HG03469 (cell line): ENCODE measurements around the gene ZNF618.

Experiments
- ATAC-seq: cut with Tn5 transposase; IDR thresholded peaks from one replicate; pipeline ENCODE4 v1.9.1; 2021; ENCODE audit warnings: mild to moderate bottlenecking, moderate library complexity, moderate number of reproducible peaks; ENCODE audit not compliant: unreplicated experiment

The ZNF618 gene

GRCh38 chr9:113998525-113999255 lies 122.6 kb downstream of the ZNF618 start:
- ATAC-seq = no peak

- ATAC-seq = no peak
Measured at GRCh38 chr9:113999256-114000062, 123.3 kb downstream of the ZNF618 start.

DNA sequence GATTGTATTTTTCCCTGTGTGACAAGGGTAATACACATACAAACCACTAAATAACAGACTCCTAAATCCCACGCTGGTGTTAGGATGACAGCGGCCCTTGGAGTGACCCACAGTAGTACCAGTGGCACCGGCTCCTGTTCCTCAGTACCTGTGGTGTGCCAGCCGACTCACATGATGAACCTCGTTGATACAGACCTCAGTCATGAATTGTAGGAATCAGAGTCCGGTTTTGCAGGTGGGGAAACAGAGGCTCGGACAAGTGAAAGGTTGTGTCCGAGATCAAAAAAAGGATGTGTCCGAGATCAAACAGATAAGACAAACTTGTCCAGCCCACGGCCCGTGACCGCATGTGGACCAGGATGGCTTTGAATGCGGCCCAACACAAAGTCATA lies 124.0 kb downstream of the ZNF618 start:
- no peak for ATAC-seq

DNA sequence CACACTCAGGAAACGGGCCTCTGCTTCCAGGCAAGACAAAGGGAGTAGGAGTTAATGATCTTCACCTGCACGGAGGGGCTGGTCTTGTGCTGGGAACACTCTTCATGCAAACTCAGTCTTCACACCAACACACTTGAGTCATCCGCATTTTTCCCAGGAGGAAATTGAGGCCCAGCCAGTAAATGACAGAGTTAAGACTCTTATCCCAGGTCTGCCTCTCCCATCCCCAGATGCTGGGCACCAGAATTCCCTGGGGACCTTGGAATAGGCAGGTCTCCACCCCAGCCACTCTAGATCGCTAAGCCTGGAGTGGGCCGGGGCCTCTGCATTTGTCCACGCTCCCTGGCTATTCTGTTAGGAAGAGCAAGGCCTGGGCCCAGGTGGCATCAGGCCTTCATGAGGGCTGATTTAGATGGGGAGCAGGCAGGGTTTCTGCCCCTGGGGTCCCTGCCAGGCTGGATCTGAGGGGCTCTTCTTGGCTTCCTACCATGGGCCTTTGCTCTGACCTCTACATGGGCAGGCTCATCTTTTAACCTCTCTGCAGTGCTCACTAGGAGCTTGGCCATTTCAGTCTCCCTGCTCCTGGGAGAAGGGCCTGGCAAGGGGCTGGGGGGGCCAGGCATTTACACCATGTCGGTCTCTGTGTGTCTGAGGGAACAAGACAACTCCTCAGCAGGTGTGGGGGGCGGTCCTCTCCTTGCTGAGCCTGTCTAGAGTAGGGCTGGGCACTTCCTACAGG lies 124.7 kb downstream of the ZNF618 start:
- no peak for ATAC-seq

DNA sequence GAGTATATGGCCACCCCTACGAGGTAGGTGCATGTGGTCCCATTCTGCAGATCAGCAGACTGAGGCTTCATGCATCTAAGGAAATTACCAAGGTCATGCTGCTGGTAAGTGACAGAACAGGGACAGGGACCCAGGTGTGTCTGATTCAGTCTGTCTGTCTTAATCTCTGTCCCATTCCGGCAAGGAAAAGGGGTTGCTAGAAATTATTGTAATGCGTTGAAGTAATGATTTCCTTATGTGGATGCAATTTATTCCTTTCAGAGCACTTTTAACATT lies 125.2 kb downstream of the ZNF618 start:
- ATAC-seq = no peak

DNA sequence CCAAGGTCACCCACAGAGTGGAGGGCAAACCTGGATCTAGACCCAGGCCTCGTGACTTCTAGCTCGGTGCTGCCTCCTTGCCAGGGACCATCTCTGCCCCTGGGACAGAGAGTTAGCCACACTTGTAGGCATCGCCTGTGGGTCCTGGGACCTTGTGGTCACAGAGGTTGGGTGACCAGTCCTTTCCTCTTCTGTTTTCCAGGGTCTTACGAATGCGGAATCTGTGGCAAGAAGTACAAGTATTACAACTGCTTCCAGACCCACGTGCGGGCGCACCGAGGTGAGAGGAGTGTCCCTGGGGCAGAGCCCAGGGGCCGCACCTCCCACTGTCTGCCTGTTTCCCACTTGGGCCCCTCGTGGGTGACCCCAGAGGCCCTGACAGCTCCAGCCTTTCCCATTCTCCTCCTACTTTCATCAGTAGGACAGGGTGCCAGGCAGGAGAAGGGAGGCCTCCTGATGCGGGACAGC lies 125.7 kb downstream of the ZNF618 start:
- ATAC-seq = no peak

- no peak for ATAC-seq
Measured at GRCh38 chr9:114002271-114002985, 126.3 kb downstream of the ZNF618 start.

- ATAC-seq = no peak
Measured at GRCh38 chr9:114002986-114003350, 126.9 kb downstream of the ZNF618 start.

DNA sequence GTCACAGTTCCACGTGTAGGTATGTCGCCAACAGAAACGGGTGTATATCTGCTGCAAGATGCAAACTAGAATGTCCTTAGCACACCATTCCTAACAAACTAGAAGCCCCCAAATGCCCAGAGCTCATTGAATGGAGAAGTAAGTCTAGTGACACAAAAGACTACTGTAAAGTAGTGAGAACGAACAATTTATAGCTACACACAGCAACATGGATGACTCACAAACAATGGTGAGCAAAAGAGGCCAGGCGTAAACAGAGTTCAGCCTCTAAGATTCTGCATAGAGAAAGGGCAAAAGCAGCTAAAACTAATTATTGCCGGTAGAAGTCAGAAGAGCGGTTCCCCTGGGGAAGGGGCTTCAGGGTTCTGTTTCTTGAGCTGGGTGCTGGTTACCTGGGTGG lies 127.2 kb downstream of the ZNF618 start:
- ATAC-seq = no peak

DNA sequence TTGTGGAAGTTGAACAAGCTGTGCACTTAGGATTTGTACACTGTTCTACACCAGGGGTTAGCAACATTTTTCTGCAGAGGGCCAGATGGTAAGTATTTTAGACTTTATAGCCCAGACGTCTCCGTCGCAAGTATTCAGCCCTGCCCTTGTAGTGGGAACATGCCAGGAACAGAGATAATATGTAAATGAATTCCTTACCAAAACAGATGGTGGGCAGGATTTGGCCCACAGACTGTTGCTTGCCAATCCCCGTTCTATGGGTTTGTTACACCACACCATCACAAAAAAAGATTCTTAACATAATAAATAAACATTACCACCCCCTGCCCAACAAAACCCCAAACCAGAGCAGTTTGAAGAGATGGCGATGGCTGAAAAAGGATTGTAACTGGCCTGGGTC lies 127.6 kb downstream of the ZNF618 start:
- no peak for ATAC-seq

- ATAC-seq = no peak
Measured at GRCh38 chr9:114004221-114004716, 128.2 kb downstream of the ZNF618 start.

GRCh38 chr9:114005371-114006154 lies 129.5 kb downstream of the ZNF618 start:
- ATAC-seq = no peak

DNA sequence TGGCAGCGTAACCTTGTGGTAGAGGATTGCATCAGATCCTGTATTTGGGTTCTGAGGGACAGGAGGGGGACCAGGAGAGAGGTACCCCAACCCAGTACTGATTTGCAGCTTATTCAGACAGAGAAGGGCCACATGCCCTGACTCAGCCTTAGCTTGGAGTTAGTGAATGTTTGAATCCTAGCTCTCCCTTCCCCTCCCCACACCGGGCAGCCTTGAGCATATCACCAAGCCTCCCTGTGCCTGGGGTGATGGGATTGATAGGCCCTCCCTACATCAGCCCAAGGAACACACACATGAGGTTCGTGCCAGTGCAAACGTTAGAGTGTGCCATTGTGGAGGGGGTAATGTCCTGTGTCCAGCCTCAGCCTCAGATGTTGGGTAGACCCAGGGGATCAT lies 130.0 kb downstream of the ZNF618 start:
- ATAC-seq = no peak

GRCh38 chr9:114006931-114007691 lies 131.0 kb downstream of the ZNF618 start:
- ATAC-seq = no peak

GRCh38 chr9:114007991-114008666 lies 132.0 kb downstream of the ZNF618 start:
- no peak for ATAC-seq

- no peak for ATAC-seq
Measured at GRCh38 chr9:114008667-114009410, 132.7 kb downstream of the ZNF618 start.

- no peak for ATAC-seq
Measured at GRCh38 chr9:114011313-114011712, 135.2 kb downstream of the ZNF618 start.

- ATAC-seq = no peak
Measured at GRCh38 chr9:114012126-114012525, 136.0 kb downstream of the ZNF618 start.
